Activated T-cell treated with anti-CD3 and anti-CD28 coated beads, Interleukin-2, amount 50 U/mL, for 4 hours (primary cell): ENCODE data around the gene FAAP100. TPM values are rescaled to one million over a fixed set of nuclear protein-coding genes. Genes with fewer than 3 reads are reported as not detected.
A peak's percentile ranks its signal among the peaks of the same experiment; 100 is the strongest.
"Not testable (repeated sequence)": the region's sequence is repeated elsewhere in the genome, so short reads cannot be mapped to it uniquely, and the experiment has no call there.

Experiments
- ATAC-seq, 2 donors: fragments of 200-7000 bp; cut with Tn5 transposase; one replicate each; pipeline ENCODE4 v1.10.0; 2021
- DNase-seq: peaks from one replicate; pipeline ENCODE4 v3.0.0-alpha.2; 2020
- H3K27me3 Mint-ChIP-seq: one replicate; pipeline ENCODE4 v1.8.0; 2021; ENCODE audit warnings: low read depth, mixed read lengths
- H3K36me3 Mint-ChIP-seq: one replicate; pipeline ENCODE4 v1.8.0; 2022; ENCODE audit warnings: mixed read lengths; ENCODE audit not compliant: insufficient read depth
- H3K4me1 Mint-ChIP-seq: one replicate; pipeline ENCODE4 v1.8.0; 2021; ENCODE audit warnings: low read depth, mixed read lengths
- H3K4me3 Mint-ChIP-seq: one replicate; pipeline ENCODE4 v1.8.0; 2021; ENCODE audit warnings: mild to moderate bottlenecking, moderate library complexity, mixed read lengths
- H3K9me3 Mint-ChIP-seq: one replicate; pipeline ENCODE4 v1.8.0; 2021; ENCODE audit warnings: mixed read lengths
- total RNA-seq, 3 donors: library from RNA; stranded (reverse); gene quantifications; one replicate each; pipeline ENCODE4 v1.2.1, GENCODE V29; 2021

FAAP100 gene
- total RNA-seq, 3 donors from 2014 or later, result 59.3 to 63.3 (median 61.6) TPM

DNA sequence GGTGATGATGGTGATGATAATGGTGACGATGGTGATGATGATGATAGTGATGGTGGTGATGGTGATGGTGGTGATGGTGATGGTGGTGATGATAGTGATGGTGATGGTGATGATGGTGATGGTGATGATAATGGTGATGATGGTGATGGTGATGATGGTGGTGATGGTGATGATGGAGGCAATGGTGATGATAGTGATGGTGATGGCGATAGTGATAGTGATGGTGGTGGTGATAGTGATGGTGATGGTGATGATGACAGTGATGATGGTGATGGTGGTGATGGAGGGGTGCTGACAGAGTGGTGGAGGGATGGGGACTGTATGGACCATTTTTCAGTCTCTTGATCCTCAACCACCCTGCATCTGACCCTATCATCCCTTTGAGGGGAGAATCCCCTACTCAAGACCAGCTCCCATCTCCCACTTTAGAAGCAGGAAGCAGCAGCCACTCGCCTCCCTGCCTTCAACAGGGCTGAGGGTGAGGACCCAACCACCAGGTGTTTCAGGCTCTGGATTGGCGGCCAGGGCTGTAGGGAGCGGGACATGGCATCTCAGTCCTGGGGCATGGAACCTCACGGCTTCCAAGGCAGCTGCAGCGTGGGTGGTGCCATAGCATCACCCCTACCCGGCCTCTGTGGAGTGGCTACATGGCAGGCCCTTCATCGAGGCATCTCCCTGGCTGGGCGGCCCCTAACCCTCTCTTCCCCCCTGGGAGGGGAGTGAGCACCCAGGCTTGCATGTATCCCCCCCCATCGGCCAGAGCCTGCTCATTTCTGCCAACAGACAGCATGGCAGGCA lies 19.5 kb downstream of the FAAP100 start:
- Mint-ChIP-seq H3K9me3 (no peaks in the 10 kb centered on the region), H3K27me3 (peaks cover 12% of the 10 kb centered on the region), H3K36me3 (no peaks in the 10 kb centered on the region), H3K4me3 (no peak overlapping the region), H3K4me1 (no peaks in the 10 kb centered on the region)
- no peak for ATAC-seq
- DNase-seq, result no peak

GRCh38 chr17:81531998-81532404 lies 20.2 kb downstream of the FAAP100 start:
- not testable (repeated sequence) for H3K4me3 Mint-ChIP-seq, H3K9me3 Mint-ChIP-seq, H3K36me3 Mint-ChIP-seq, ATAC-seq, DNase-seq, H3K4me1 Mint-ChIP-seq
- H3K27me3 Mint-ChIP-seq, result peaks cover 12% of the 10 kb centered on the region

GRCh38 chr17:81531013-81531412 lies 21.1 kb downstream of the FAAP100 start:
- not testable (repeated sequence) for H3K4me1 Mint-ChIP-seq, H3K9me3 Mint-ChIP-seq, H3K4me3 Mint-ChIP-seq, H3K36me3 Mint-ChIP-seq, ATAC-seq, DNase-seq
- H3K27me3 Mint-ChIP-seq, result peaks cover 18% of the 10 kb centered on the region

GRCh38 chr17:81529437-81529803 lies 22.7 kb downstream of the FAAP100 start:
- no peaks in the 10 kb centered on the region for H3K4me1 Mint-ChIP-seq
- no peak for DNase-seq
- no peaks in the 10 kb centered on the region for H3K9me3 Mint-ChIP-seq
- H3K4me3 Mint-ChIP-seq, result no peak overlapping the region
- H3K27me3 Mint-ChIP-seq, result peaks cover 24% of the 10 kb centered on the region
- H3K36me3 Mint-ChIP-seq, result no peaks in the 10 kb centered on the region
- ATAC-seq, result no peak

DNA sequence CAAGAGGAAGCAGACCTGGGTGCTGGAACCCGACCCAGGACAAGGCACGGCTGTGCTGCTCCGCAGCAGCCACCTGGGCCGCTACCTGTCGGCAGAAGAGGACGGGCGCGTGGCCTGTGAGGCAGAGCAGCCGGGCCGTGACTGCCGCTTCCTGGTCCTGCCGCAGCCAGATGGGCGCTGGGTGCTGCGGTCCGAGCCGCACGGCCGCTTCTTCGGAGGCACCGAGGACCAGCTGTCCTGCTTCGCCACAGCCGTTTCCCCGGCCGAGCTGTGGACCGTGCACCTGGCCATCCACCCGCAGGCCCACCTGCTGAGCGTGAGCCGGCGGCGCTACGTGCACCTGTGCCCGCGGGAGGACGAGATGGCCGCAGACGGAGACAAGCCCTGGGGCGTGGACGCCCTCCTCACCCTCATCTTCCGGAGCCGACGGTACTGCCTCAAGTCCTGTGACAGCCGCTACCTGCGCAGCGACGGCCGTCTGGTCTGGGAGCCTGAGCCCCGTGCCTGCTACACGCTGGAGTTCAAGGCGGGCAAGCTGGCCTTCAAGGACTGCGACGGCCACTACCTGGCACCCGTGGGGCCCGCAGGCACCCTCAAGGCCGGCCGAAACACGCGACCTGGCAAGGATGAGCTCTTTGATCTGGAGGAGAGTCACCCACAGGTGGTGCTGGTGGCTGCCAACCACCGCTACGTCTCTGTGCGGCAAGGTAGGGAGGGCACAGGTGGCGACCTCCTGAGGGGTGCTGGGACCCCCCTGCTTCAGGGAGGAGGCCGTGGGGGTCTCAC lies 23.3 kb downstream of the FAAP100 start:
- no peak for ATAC-seq
- Mint-ChIP-seq H3K27me3 (peaks cover 21% of the 10 kb centered on the region), H3K4me1 (no peaks in the 10 kb centered on the region), H3K36me3 (no peaks in the 10 kb centered on the region), H3K4me3 (no peak overlapping the region), H3K9me3 (no peaks in the 10 kb centered on the region)
- DNase-seq, result no peak

DNA sequence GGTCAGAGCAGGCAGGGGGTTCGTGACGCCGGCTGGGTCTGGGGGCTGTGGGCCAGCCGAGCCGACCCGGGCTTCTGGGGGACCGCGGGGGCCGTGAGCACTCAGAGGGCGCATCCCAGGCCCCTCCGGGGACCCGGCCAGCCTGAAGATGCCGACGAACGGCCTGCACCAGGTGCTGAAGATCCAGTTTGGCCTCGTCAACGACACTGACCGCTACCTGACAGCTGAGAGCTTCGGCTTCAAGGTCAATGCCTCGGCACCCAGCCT lies 23.8 kb downstream of the FAAP100 start:
- Mint-ChIP-seq H3K27me3 (peaks cover 18% of the 10 kb centered on the region), H3K9me3 (no peaks in the 10 kb centered on the region), H3K4me3 (no peak overlapping the region), H3K36me3 (no peaks in the 10 kb centered on the region), H3K4me1 (no peaks in the 10 kb centered on the region)
- DNase-seq (no peak), ATAC-seq (no peak)

GRCh38 chr17:81527591-81528383 lies 24.4 kb downstream of the FAAP100 start, which contains the start of gene FSCN2:
FSCN2 (plus strand) TSS chr17:81528377; CDS start chr17:81528532, 155 bp downstream.
- ATAC-seq (no peak), DNase-seq (no peak)
- no peaks in the 10 kb centered on the region for H3K9me3 Mint-ChIP-seq
- no peak within 1 kb of the TSS for H3K4me3 Mint-ChIP-seq
- no peaks in the 10 kb centered on the region for H3K36me3 Mint-ChIP-seq
- no peaks in the 10 kb centered on the region for H3K4me1 Mint-ChIP-seq
- peaks cover 15% of the 10 kb centered on the region for H3K27me3 Mint-ChIP-seq

DNA sequence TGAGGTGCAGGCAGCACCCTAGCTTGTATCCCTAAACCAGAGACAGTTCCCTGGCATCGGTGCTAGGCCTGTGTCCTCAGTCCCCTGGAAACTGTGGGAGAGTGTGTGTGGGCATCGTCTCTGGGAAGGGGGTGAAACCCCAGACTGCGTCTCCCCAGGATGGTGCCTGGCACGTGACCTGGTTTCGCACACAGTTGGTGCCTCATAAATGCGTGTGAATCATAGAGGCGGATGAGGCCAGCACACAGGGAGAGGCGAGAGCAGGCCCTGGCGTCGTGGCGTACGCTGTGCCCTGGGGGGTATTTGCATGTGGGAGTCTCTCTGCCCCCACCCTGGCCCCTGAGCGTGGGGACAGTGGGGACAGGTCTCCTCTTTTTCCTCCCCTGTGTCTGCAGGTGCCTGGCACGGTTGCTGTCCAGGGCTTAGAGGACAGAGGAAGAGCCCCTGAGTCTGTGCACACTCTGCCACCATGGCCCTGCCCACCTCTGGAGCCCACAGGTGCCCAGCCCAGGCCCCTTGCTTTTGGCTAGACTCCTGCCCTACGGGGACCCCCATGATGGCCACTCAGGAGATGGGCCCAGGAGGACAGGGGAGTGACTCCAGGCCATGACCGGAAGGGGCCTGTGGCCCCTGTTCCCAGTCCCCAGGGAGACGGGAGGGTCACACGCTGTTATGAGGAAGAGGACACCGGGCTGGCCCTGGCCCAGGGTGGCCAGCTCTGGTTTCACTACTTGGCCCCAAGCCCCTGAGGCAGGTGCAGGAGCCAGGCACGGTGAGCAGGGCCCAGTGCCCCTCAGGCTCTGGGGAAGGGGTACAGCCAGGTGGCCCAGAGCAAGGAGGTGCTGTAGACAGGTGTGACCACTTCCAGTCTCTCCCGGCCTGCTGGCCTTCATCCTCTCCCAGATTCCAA lies 25.2 kb downstream of the FAAP100 start:
- H3K27me3 Mint-ChIP-seq, result peaks cover 19% of the 10 kb centered on the region
- DNase-seq (no peak), ATAC-seq (peak in 1 of 2 donors; percentile 15)
- H3K36me3 Mint-ChIP-seq, result no peaks in the 10 kb centered on the region
- H3K9me3 Mint-ChIP-seq, result no peaks in the 10 kb centered on the region
- no peaks in the 10 kb centered on the region for H3K4me1 Mint-ChIP-seq
- no peak overlapping the region for H3K4me3 Mint-ChIP-seq

GRCh38 chr17:81524865-81525159 lies 27.3 kb downstream of the FAAP100 start:
- ATAC-seq (no peak), DNase-seq (no peak)
- peaks cover 4% of the 10 kb centered on the region for H3K4me1 Mint-ChIP-seq
- H3K9me3 Mint-ChIP-seq, result no peaks in the 10 kb centered on the region
- peaks cover 19% of the 10 kb centered on the region for H3K27me3 Mint-ChIP-seq
- H3K36me3 Mint-ChIP-seq, result no peaks in the 10 kb centered on the region
- H3K4me3 Mint-ChIP-seq, result no peak overlapping the region

- ATAC-seq, result no peak
- no peak for DNase-seq
- Mint-ChIP-seq H3K27me3 (peaks cover 19% of the 10 kb centered on the region), H3K4me1 (peaks cover 4% of the 10 kb centered on the region), H3K9me3 (no peaks in the 10 kb centered on the region), H3K36me3 (no peaks in the 10 kb centered on the region), H3K4me3 (no peak overlapping the region)
Measured at GRCh38 chr17:81524039-81524864, 27.9 kb downstream of the FAAP100 start.

DNA sequence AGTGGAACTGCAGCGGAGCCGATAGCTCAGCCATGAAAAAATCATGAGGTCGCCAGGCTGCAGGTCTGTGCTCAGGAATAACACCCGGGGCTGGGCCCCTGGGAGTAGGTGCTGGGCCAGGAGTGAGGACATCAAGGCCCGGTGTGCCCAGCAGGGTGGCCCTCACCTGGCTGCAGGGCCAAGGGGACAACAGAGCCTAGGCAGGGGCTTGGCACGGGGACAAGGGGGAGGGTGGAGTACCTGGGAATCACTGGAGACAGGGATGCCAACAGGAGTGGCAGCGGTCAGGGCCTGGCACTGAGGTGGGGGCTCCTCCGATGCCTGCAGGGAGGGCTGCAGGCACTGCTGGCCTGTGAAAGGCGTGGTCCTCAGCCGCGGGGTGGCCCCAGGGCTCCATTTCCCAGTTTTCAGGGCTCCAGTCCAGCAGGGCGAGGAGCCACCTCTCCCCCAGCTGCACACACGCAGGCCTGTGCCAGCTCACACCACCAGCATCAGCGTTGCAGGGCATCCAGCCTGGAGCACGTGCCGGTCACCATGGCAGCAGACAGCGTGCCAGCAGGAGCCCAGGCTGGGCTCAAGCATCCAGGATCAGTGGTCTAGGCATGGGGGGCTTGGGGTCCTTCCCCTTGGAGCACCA lies 28.6 kb downstream of the FAAP100 start:
- H3K36me3 Mint-ChIP-seq, result no peaks in the 10 kb centered on the region
- H3K9me3 Mint-ChIP-seq, result no peaks in the 10 kb centered on the region
- no peak for ATAC-seq
- peaks cover 4% of the 10 kb centered on the region for H3K4me1 Mint-ChIP-seq
- H3K4me3 Mint-ChIP-seq, result no peak overlapping the region
- no peak for DNase-seq
- peaks cover 19% of the 10 kb centered on the region for H3K27me3 Mint-ChIP-seq

DNA sequence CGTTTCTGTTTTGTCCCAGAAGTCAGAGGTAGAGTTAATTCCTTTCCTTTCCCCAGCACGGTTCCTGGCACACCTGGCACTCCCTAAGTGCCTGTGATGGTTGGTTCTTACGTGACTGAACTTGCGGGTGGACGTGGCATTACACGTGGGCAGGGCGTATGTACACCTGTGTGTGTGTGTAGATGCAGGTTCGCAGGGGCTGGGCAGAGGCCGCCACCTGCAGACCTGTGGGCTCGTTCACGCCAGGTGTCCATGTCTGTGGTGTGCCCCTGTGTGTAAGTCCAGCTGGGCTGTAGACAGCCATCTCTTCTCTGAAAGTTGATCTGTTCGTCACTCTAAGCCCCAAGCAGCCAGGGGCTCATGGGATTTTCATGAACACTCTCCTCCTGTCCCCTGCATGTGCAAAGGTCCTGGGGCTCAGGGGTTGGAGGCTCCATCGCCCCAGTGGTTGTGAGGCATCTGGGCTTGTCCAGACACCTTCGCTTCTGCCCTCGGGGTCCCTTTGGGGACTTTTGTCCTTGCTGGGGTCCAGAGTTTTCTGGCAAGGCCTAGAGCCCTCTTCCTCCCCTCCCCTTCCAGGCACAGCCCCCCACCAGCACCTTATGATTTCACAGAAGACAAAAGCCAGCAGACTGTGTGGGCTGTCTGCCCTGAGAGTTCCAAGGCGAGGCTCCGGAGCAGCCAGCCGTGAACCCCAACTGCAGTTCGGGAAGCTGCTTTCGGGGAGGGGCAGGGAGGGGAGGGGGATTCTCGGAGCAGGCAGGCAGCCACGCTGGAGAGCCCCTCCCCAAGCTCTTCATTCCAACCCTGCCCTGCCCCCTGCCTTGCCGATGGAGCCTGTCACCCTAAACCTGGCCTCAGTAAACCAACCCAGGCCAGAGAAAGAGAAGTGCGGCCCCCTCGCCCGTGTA lies 29.4 kb downstream of the FAAP100 start:
- ATAC-seq (no peak), DNase-seq (no peak)
- Mint-ChIP-seq H3K36me3 (no peaks in the 10 kb centered on the region), H3K4me1 (peaks cover 8% of the 10 kb centered on the region), H3K9me3 (no peaks in the 10 kb centered on the region), H3K27me3 (peaks cover 19% of the 10 kb centered on the region), H3K4me3 (no peak overlapping the region)
